ENCODE measurements around the gene MRPS26.
"Not testable (repeated sequence)": the region's sequence is repeated elsewhere in the genome, so short reads cannot be mapped to it uniquely, and the experiment has no call there.

- TF ChIP-seq CTCF (conservative IDR thresholded peaks at IDR 0.05; ENCODE audit: low read depth, low read length); EZH2 (IDR thresholded peaks at IDR 0.05; ENCODE audit: low read length, unreplicated experiment); EZH2phosphoT487 (IDR thresholded peaks at IDR 0.05; ENCODE audit: borderline replicate concordance, low read length): not testable (repeated sequence)
These were observed 23.0 kb upstream of the MRPS26 start for GRCh38 chr20:3022559-3023490.

Data from PC-3 (cell line).